AG10803 (cell line): ENCODE measurements around the gene DYNLL2.

Source experiments
- DNase-seq: peaks from one replicate; pipeline ENCODE4 v3.0.0; 2010; ENCODE audit warnings: low read depth
- H3K4me3 ChIP-seq: 2 replicates; pipeline ENCODE4 v1.5.1; 2011; ENCODE audit warnings: mild to moderate bottlenecking, low read length, control low read depth
- TF ChIP-seq, protein P1 (sequence below): conservative IDR thresholded peaks from 2 replicates; pipeline ENCODE4 v1.5.1; 2011; ENCODE audit warnings: mild to moderate bottlenecking, low read length, control low read depth, inconsistent platforms

DYNLL2 gene

DNA sequence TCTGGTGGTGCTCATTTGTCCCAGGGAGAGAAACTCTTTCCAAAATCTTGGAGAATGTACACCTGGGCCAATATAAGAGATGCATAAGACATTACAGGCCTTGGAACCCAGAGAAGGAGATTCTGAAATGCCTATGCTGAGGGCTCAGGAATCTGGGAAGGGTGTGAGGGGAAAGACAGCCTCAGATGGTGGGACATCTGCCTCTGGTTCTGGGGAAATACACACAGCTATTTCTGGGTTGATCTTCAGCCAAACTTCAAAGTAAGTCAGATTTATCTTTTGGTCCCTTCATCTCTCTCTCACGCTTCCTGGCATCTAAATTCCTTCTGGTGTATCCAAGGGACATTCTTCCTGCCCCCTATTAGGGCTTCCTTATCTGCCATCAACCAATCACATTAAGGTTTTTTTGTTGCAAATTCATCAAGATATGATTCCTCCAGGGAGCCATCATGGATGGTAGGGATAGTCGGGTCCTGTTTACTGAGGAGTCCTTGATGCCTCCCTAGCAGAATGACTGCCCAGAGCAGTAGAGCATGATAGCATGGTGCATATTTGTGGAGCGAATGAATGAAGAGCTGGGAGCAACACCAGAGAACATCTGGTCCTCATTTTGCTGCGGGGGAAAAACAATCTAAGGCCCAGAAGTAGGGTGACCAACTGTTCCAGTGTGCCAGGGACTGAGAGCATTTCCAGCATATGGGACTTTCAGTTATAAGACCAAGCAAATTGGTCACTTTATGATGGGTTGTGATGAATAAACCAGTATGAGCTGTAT lies 35.7 kb upstream of the DYNLL2 start:
- H3K4me3 ChIP-seq: no peak overlapping the region
- DNase-seq: peak; percentile 70
- TF ChIP-seq, protein P1, sequence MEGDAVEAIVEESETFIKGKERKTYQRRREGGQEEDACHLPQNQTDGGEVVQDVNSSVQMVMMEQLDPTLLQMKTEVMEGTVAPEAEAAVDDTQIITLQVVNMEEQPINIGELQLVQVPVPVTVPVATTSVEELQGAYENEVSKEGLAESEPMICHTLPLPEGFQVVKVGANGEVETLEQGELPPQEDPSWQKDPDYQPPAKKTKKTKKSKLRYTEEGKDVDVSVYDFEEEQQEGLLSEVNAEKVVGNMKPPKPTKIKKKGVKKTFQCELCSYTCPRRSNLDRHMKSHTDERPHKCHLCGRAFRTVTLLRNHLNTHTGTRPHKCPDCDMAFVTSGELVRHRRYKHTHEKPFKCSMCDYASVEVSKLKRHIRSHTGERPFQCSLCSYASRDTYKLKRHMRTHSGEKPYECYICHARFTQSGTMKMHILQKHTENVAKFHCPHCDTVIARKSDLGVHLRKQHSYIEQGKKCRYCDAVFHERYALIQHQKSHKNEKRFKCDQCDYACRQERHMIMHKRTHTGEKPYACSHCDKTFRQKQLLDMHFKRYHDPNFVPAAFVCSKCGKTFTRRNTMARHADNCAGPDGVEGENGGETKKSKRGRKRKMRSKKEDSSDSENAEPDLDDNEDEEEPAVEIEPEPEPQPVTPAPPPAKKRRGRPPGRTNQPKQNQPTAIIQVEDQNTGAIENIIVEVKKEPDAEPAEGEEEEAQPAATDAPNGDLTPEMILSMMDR: no peak

DNA sequence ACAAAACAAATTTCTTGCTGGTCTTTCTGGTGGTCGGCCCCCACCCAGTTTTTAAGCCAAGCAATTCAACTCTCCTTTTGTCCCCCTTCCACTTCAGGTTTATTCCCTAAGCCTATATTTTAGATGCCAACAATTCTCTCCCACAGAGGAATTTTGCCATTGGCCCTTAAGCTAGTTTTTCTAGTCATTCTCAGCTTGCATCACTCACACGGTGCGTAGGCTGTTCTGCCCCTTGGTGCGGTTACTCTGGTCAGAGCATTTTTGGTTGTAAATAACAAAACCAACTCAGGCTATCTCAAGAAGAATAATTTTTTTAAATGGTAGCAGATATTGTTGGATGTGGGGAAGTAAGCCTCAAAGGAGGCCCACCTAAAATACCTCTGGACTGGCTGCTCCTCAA lies 33.7 kb upstream of the DYNLL2 start:
- TF ChIP-seq, protein P1: no peak
- DNase-seq: no peak
- H3K4me3 ChIP-seq: no peak overlapping the region

DNA sequence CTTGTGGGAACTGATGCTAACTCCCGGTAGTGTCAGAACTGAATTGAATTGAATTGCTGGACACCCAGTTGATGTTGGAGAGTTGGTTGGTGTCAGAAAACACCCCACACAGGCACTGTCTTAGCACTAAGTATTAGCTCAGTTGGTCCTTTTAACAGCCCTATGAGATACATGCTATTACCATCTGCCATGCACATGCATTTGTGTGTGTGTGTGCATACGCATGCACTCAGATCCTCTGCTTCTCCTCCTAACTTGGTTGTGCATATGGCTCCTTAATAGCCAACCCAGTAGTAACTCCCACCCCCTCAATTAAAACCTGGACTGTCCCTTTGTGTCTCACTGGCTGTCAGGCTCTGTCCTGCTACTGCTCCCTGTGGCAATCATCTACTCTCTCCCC lies 32.3 kb upstream of the DYNLL2 start:
- H3K4me3 ChIP-seq: no peak overlapping the region
- no peak for DNase-seq
- TF ChIP-seq, protein P1: no peak

DNA sequence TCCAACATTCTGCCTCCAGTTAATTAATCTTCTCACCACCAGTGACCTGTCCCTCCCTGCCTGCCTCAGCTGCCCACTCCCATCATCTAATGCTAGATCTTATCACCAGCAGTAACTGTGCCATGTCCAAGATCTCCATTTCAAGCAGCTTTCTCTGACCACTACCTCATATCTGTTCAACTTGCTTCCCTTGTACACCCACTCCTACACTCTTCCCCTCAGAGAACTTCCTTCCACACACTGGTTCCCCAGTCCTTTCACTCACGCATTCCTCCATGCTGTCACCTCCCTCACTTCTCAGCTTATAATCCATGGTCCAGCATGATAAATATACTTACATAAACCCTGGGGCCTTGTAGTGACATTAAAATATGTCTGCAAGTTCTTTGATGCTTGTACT lies 31.8 kb upstream of the DYNLL2 start:
- TF ChIP-seq, protein P1: no peak
- H3K4me3 ChIP-seq: no peak overlapping the region
- no peak for DNase-seq

DNA sequence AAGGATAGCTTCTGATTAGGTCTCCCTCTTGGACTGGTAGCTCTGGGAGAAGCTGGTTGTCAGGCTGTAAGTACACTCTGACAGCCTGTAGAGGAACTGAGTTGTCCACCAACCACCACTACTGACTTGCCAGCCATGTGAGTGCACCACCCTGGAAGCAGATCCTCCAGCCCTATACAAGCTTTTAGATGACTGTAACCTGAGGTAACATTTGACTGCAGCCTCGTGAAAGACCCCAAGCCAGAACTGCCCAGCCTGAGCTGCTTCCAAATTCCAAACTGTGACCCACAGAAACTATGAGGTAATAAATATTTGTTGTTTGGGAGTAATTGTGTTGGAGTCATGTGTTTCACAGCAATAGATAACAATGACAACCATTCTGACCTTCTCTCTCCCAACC lies 30.8 kb upstream of the DYNLL2 start:
- no peak for DNase-seq
- no peak overlapping the region for H3K4me3 ChIP-seq
- TF ChIP-seq, protein P1: no peak

DNA sequence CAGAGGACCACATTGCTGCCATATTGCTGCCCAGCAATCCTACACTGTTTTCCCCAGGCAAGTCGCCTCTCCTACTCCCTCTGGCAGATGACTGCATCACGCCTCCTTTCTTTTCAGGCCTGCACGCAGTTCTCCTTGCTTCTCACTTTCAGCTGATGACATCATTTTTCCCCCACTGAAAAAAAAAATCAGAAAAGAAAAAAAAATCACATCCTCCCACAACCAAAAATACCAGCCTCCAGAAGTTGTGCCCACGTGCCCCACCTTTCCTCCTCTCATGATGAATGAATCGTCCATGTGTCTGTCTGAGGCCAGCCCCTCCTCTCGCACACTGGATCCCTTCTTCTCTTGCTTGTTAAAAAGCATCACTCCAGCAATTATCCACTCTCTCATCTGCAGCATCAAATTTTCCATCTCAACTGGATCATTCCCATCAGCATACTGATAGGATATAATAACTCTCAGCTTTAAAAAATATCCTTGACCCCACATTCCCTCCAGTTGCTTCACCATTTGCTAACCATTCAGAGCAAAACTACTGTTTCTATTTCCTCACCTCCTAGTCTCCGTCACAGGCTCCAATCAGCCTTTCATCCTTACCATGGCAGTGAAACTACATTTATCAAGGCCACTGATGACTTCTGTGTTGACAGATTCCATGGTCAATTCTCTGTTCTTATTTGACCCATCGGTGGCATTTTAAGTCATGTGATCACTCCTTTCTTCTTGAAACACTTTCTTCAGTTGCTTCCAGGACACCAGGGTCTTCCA lies 30.1 kb upstream of the DYNLL2 start:
- TF ChIP-seq, protein P1: no peak
- no peak overlapping the region for H3K4me3 ChIP-seq
- peak; percentile 3 for DNase-seq

DNA sequence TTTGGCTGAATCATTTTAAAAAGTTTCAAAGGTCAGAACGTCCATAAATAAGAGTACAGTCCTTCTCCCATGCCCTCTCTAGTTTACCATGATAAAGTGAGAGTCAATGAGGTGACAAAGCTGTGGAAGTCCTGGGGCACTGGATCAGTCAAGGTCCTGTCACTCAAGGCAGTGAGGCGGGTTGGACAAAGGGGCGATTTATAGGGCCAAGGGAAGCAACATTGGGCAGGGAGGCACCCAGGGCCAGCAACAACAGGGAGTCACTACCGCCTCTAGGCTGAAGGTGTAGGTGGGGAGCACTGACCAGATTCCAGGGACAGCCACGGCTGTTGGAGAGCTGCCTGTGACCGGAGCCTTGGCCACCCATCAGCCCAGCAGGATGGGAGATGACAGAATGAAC lies 28.6 kb upstream of the DYNLL2 start:
- H3K4me3 ChIP-seq: no peak overlapping the region
- DNase-seq: no peak
- TF ChIP-seq, protein P1: no peak
